Measurements from ENCODE around the gene PHF2. TPM values are rescaled to one million over a fixed set of nuclear protein-coding genes. Genes with fewer than 3 reads are reported as not detected.

Gene PHF2
- total RNA-seq, 1 donor from 2014 or later = 7.3 TPM

DNA sequence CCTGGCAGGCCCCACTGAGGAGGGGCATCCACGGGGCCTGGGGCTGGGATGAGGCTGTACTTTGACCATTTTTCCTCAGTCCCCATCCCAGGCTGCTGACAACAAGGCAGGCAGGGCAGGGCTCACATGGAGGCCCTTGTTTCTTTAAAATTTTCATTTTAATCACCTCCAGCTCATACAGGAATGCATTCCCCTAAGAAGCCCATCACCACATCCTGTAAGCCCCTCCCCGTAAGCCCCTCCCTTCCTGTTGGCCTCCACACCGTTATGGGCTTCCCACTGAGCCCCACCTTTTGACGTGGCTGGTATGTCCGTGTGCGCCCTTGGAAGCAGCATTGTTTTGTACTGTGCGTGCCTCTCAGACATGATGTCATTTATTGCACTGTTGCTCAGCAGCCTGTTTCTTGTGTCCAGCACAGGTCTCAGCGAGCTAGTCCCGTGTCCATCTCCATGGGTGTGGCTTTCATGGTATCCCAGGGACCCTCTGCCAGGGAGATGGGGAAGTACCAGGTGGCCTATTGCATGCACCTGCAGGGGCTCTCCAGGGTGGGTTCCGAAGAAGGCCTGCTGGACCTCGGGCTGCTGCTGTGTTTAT, 22.4 kb downstream of the PHF2 start:
- DNase-seq (ENCODE audit: low spot score) (peak; percentile 30), ATAC-seq (no peak)

DNA sequence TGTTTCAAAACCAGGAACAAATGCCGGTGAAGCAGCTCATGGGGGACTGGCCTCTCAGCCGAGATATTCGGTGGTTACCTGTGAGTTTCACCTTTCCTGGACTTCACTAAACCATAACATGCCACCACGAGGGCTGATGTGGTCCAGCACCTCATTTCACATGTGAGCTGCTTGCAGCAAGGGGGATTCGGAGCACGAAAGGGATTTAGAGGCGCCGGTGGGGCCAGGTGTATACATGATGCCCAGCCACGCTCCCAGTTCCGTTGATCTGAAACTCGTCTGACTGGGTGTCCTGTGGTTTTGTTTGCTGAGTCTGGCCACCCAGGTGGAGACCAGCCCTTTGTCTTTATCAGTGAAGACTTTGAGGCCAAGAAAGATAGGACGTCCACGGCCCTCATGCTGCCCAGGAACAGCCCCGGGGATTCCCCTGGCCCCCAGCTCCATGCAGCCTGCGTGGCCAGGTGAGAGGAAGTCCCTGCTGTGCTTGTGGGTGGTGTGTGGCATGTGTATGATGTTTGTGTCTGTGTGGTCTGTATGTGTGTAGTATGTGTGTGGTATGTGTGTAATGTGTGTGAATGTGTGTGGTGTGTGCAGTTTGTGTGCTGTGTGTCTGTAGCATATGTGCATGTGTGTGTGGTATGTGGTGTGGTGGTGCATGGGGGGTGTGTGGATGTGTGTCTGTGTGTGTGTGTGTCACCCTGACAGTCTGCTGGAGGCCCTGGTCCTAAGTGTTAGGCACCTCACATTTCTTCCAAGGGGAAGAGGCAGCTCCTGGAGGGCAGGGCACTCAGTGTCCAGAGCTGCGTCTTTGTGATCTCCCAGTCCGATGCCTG, 23.4 kb downstream of the PHF2 start:
- peak; percentile 10 for DNase-seq (ENCODE audit: low spot score)
- ATAC-seq = no peak

DNA sequence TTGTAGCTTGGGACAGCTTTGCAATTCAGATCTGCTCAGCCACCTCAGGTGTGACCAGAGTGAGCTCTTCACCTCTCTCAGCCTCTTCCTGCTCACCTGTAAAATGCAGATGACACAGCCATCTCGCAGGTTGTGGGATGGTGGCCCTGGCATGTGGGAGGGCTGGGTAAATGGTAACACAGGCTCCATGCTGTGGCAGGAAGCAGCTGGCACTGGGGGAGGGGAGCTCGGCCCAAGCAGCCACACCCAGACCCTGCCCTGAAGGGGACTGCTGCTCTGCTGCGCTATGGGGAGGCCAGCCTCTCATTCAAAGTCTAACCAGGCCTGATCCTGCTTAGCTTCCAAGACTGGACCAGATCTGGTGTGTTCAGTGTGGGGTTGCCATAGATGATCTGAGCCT, 24.1 kb downstream of the PHF2 start:
- ATAC-seq (no peak), DNase-seq (ENCODE audit: low spot score) (peak; percentile 29)

DNA sequence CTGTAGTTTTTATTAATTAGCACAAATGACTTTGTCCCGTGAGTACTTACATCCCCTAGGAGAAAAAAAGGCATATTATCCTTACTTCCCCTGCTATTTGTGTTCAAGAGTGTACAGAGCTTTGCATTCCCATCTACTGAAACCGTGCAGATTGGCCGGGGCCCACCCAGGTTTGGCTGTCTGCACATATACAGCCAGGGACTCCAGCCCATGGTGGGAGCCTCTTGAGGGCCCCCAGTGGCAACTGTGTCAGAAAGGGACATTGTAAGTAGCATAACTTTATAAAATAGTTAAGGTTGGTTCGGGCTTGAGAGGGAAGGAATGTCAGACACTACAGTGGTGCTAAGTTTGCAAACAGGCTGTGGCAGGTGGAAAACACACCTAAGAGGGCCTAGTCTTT, 24.7 kb downstream of the PHF2 start:
- peak; percentile 27 for DNase-seq (ENCODE audit: low spot score)
- no peak for ATAC-seq

DNA sequence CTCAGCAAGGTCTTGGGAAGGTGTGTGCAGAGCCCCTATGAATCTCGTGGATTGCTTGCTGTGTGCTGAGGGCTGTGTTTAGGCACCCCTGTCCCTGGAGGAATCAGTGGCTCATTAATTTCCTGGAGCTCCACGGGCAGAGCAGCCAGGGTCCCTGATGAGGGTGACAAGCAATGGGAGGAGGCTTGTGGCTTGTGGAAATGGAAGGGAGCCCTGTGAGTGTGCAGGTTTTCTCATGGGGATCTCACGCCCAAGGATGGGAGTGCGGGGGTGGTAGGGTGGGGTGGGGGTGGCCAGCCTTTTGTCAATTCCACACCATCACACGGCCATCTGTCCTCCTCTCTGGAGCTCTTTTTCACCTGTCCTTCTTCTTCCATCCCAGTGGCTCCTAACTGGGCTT, 25.3 kb downstream of the PHF2 start:
- DNase-seq (ENCODE audit: low spot score) (peak; percentile 24), ATAC-seq (no peak)

DNA sequence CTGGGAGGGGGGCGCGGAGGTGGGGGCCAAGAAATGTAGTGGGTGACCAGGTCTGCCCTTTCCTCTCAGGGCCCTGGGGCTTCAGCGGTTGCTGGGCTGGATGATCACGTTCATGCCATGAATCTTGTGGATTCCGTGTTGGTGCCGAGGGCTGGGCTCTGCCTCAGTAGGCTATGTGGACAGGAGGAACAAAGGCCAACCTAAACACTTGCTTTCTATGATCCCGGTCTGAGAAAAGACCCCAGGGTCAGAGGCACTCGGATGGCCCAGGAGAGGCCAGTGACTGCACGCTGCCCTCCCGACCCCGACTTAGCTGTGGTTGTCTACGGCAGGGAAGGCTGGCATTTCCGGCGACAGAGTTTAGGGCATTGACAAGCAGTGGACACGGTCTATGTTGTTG, 26.6 kb downstream of the PHF2 start:
- peak; percentile 38 for DNase-seq (ENCODE audit: low spot score)
- ATAC-seq = no peak

DNA sequence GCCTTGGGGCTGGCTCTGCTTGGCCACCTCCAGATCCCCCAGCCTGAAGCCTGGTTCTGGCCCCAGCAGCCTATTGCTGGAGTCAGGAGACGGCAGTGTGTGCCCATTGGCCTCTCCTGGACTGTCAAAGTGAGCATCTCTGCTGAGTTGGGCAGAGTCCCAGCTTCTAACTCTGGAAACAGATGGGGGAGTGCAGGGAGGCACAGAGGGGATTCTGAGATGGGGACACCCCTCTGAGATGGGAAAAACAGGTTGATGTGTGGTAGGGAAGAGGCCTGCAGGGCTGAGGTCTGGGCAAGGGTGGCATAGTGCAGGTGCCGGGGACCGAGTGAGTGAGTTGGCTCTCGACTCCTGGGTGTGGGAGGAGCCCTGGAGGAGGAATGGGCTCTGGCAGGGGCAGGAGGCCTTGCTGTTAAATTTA, 27.5 kb downstream of the PHF2 start:
- DNase-seq (ENCODE audit: low spot score) (peak; percentile 28), ATAC-seq (no peak)

DNA sequence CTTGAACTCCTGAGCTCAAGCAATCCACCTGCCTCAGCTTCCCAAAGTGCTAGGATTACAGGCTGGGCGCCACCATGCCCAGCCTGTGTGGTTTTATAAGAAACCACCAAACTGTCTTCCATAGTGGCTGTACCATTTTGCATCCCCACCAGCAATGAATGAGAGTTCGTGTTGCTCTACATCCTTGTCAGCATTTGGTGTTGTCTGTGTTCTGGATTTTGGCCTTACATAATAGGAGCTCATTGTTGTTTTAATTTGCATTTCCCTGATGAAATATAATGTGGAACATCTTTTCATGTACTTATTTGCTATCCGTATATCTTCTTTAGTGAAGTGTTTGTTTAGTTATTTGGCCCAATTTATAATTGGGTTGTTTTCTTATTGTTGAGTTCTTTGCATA, 29.8 kb downstream of the PHF2 start:
- ATAC-seq (no peak), DNase-seq (ENCODE audit: low spot score) (no peak)

DNA sequence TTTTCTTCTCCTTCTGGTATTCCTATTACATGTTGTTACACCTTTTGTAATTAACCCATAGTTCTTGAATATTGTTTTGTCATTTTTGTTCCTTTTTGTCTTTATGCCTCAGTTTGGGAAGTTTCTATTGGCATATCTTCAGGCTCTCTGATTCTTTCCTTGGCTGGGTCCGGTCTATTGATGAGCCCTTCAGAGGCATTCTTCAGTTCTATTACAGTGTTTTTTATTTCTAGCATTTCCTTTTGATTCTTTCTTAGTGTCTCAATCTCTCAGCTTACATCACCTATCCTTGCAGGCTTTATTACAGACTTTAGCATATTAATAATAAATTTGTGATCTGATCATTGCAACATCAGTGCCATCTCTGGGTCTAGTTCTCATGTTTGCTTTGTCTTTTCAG, 33.8 kb downstream of the PHF2 start:
- DNase-seq (ENCODE audit: low spot score) = no peak
- ATAC-seq = no peak

DNA sequence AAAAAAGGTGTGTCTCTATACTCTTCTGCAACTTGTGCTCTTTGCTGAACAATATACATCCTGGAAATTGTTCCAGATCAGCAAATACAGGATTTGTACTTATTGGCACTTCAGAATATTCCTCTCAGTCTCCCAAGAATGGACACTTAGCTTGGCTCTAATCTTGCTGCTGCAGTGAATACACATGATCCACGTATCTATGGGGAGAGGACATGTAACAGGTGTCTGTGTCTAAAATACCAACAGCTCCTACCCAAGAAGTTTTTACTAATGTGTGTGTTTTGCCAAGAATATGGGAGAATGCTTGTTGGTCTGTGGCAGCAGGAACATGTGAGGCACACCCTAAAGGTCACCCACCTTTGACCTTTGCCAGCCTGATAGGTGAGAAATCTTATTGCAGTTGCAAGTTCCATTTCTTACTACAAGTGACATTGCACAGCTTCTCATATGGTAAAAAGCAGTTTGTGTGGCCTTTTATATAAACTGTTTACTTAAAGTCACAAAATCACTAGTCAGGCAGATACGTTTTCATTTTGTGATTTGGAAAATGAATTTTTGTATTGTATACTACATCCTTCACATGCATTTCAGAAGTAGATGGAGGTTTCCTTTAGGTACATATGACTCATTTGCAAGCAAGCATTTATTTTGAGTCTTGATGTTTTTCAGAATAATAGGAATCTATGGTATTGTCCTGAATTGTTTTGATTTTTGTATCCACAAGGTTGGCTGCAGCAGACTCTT, 35.8 kb downstream of the PHF2 start:
- ATAC-seq (peak; percentile 30), DNase-seq (ENCODE audit: low spot score) (peak; percentile 36)

DNA sequence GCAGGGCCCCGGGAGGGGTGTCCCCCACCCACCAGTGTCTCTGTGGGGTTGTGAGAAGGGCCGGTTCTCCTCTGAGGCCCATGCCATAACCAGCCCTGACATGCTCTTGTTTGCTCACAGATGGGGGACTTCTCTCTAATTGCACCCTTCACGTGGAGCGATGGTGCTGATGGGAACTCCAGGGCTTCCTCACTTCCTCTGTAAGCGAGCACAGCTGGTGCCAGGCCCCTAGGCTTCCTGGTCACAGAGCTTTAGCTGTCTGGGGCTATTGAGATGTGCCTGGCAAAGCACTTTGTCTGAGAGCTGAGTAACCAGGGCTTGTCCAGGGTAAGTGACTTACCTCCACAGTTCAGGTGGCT, 36.4 kb downstream of the PHF2 start:
- peak; percentile 22 for DNase-seq (ENCODE audit: low spot score)
- peak; percentile 16 for ATAC-seq

DNA sequence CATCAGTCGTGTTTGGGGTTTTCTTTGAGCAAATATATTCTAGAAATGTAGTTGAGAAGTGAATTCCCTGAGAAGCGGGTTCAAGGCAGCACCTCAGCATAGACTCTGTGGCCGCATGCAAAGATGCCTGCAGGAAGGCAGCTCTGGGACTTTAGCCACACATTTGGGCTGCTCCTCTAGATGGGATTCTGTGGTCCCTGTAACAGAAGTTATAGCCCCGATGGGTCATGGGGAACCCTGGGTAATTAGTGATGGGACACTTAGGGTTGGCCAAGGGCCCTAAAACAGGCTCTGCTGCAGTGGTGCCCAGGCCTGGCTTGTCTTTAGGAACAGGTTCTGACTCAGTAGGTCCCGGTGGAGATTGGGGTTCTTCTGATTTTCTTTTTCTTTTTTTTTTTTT, 36.8 kb downstream of the PHF2 start:
- ATAC-seq (no peak), DNase-seq (ENCODE audit: low spot score) (no peak)

DNA sequence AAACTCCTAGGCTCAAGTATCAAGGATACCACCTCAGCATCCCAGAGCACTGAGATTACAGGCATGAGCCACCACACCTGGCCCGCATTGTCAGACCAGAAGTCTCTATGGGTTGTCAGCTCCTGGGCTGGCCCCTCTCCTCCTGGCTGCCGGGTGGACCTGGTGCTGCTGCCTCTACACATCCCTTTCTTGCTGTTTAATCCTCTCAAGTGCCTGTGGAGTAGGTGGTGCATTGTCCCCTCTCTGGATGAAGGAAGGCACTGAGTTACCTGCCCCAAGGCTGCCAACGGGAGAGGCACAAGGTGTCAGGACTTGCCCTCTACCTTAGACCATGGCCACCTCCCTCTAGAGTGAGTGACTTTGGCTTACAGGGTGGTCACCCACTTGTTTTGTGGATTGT, 37.4 kb downstream of the PHF2 start:
- DNase-seq (ENCODE audit: low spot score) (peak; percentile 34), ATAC-seq (no peak)

DNA sequence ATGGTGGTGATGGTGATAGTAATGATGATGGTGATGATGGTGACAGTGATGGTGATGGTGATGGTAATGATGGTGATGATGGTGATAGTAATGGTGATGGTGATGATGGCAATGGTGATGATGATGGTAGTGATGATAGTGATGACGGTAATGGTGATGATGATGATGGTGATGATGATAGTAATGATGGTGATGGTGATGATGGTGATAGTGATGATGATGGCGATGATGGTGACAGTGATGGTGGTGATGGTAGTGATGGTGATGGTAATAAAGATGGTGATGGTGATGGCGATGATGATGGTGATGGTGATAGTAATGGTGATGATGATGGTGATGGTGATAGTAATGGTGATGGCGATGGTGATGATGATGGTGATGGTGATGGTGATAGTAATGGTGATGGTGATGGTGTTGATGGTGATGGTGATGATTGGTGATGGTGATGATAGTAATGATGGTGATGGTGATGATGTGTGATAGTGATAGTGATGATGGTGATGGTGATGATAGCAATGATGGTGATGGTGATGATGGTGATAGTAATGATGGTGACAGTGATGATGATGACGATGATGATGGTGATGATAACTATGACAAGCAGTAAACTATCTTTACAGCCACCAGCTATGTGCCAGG, 38.6 kb downstream of the PHF2 start:
- DNase-seq (ENCODE audit: low spot score) = no peak
- no peak for ATAC-seq

DNA sequence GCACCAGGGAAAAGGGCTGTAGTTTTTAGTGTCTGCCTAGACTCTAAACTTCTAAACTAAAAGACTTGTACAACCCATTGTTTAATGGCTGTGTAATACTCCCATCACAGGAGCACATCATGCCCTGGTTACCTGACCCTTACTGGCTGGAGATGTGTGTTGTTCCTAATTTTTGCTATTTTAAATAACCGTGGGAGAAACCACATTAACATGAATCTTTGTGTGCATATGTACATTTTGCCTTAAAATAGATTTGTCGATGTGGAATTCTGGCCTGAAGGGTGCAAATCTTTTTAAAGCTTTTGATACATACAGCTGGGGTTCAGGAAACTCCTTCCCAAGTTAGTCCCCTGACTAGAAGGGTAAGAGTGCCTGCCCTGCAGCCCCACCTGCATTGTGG, 39.7 kb downstream of the PHF2 start:
- no peak for ATAC-seq
- DNase-seq (ENCODE audit: low spot score) = no peak

DNA sequence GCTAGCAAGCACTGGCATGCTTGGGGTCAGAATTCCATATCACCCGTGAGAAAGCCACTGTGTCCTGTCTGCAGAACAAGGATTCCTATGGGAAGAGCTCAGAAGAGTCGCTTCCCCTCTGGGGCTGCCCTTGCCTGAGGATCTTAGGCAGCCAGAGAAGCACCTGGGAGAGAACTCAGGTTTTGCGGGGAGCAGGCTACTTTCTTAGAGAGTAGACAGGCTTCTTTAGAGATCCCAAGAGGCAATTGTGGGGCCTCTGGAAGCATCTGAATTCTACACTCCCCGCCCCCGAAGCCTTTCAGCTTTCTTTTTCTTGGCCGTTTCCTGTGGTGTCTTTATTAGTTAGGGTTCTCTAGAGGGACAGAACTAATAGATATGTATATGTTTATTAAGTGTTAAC, 40.9 kb downstream of the PHF2 start:
- ATAC-seq (no peak), DNase-seq (ENCODE audit: low spot score) (no peak)

DNA sequence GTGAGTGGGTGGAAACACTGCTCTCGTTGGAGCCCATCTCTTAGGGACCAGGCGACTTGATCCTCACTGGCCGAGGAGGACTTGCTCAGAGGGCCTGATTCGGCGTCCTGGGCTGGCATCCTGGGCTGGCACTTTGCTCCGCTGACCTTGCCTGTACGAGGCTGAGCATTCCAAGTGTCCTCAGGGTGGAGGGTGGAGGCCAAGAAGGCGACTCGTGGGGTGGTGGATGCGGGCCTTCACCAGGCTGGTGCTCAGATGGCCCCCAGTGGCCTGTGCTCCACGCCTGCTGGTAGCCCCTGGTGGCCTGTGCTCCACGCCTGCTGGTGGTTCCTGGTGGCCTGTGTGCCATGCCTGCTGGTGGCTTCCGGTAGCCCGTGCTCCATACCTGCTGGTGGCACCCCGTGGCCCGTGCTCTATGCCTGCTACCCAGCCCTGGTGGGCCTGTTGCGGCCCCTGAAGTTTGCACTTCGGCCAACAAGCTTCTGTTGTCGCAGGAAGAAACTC, 42.9 kb downstream of the PHF2 start:
- no peak for ATAC-seq

DNA sequence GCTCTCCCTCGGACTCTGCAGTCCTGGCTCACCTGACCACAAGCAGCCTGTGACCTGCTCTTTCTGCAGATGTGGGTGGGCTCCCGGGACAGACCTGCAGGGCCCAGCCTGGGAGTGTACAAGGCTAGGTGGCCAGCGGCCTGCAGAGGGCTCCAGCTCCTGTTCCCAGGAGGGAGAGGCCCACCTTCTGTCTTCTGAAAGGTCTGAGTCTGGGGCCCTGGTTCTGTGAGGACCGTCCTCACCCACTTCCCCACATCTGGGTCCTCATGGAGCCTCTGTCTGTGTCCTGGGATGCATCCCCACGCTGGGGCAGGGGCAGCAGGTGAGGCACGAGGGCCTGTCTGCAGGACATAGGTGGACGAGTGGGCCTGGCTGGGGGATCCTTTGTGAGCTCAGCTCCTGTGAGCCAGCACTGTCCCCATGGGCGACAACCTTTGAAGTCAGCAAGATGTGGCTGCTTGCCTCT, 43.7 kb downstream of the PHF2 start:
- ATAC-seq (peak; percentile 3), DNase-seq (ENCODE audit: low spot score) (no peak)

More for the DNA sequence above, 42.9 kb downstream of the PHF2 start:
- DNase-seq (ENCODE audit: low spot score) = no peak

DNA sequence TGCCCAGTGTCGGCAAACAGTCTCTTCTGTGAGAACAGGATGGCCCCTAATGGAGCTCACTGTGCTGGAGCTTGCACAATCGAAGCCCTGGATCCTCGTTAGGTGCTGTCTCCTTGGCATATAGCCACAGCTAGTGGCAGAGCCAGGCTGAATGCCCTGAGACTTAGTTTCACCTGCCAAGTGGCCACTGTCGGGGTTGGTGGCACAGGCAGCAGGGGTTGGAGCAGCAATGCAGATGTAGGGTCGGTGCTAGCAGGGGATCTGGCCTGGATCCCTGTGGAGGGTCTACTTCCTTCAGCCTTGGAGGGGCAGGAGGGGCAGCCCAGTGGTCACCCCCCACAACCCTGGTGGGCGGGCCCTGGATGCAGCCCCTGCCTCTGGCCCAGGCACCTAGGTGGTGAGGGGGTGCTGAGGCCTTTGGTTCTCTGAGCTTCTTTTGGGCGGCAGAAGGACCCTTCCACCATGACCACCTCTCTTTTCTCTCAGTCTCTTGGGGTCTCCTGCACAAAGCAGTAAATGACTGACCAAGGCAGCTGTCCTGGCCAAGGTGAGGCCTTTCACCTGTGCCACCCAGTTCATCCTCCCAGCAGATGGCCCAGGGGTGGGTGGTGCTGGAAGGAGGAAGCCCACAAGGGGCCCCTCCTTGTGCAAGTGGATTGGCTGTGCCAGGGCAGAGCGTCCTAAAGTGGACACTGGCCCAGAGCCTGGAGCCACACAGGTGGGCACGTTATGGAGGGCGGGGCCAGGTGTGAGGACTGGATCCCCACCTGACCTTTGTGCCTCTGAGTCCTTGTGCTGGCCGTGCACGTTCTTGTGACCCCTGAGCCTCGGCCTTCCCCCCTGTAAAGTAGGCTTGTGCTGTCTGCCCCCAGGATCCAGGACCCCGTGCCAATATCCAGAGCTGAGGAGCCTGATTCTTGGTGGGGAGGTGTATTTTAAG, 44.8 kb downstream of the PHF2 start:
- peak; percentile 94 for ATAC-seq

DNA sequence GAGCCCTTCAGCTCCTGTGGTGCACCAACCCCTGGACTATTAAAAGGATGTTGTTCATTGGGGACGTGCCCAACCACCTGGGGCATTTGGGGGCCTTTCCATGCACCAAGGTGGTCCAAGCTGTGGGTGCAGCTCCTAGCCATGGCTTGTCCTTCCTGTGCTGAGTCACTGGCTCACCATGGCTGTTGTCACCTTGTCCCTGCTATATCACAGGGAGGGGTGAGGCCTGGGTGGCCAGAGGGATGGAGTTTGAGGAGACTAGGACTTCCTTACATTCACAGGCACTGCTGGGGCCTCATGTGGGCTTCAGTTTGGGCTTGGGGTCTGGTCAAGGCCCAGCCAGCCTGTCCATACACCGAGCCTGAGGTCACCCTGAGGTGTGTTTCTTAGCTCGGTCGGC, 45.5 kb downstream of the PHF2 start:
- ATAC-seq = no peak
- no peak for DNase-seq (ENCODE audit: low spot score)

More for the DNA sequence above, 44.8 kb downstream of the PHF2 start:
- peak; percentile 85 for DNase-seq (ENCODE audit: low spot score)
